Measurements from ENCODE around the gene MEIS2.

The MEIS2 gene

DNA sequence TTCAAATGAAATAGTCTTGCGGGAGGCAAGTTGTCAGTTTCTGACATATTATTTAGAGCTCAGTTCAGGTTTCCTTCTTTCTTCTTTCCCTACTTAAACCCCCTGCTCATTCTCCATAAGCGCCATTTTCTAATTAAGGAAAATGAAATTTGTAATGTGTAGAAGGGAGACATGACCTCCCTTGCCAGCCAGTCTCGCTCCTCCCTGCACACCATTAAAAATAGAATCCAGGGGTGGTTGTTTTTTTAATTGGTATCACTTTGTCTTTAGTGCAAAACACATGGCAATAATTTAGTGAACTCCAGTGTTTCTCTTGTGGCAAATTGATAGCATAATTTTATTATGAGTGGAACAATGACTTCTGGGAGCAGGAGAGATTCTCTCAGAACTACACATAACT lies 160.1 kb downstream of the MEIS2 start:
- POLR2A ChIA-PET: no interaction called here

DNA sequence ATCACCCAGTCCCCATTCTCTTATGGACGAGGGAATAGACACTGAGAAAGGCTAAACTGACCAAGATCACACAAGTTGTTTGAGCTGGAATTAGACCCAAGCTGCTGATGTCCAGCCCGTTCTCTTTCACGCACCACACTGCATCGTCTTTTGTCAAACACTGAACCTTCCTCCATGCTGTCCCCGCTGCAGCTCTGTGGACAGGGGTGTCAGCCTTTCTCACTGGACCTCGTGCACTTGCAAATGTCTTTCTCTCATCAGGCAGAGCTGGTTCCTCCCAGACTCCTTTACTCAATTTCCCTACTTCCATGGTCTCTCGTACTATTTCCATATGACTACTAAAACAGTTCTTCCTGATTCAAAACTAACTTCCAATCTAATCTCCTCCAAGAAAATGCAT lies 161.6 kb downstream of the MEIS2 start:
- no peak for DNase-seq (ENCODE audit: extremely low spot score)
- TF ChIP-seq, protein P1, sequence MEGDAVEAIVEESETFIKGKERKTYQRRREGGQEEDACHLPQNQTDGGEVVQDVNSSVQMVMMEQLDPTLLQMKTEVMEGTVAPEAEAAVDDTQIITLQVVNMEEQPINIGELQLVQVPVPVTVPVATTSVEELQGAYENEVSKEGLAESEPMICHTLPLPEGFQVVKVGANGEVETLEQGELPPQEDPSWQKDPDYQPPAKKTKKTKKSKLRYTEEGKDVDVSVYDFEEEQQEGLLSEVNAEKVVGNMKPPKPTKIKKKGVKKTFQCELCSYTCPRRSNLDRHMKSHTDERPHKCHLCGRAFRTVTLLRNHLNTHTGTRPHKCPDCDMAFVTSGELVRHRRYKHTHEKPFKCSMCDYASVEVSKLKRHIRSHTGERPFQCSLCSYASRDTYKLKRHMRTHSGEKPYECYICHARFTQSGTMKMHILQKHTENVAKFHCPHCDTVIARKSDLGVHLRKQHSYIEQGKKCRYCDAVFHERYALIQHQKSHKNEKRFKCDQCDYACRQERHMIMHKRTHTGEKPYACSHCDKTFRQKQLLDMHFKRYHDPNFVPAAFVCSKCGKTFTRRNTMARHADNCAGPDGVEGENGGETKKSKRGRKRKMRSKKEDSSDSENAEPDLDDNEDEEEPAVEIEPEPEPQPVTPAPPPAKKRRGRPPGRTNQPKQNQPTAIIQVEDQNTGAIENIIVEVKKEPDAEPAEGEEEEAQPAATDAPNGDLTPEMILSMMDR (IDR thresholded peaks at IDR 0.05; ENCODE audit: control extremely low read depth, extremely low read depth, low read depth, missing control alignments): no peak
- ChIA-PET CTCF (interaction anchor here (1.2 to 1.4 kb wide), 3 partner anchors 17 to 22 kb away, joined by 3 to 7 read pairs (median 3); no protein-coding TSS in a partner anchor), POLR2A (no interaction called here)

More for the DNA sequence above, 160.1 kb downstream of the MEIS2 start:
- DNase-seq (ENCODE audit: extremely low spot score): no peak
- TF ChIP-seq, protein P1 (IDR thresholded peaks at IDR 0.05; ENCODE audit: control extremely low read depth, extremely low read depth, low read depth, missing control alignments): no peak
- CTCF ChIA-PET: interaction anchor here (1.0 kb wide), 1 partner anchor 46 kb away, joined by 3 read pairs; no protein-coding TSS in a partner anchor

DNA sequence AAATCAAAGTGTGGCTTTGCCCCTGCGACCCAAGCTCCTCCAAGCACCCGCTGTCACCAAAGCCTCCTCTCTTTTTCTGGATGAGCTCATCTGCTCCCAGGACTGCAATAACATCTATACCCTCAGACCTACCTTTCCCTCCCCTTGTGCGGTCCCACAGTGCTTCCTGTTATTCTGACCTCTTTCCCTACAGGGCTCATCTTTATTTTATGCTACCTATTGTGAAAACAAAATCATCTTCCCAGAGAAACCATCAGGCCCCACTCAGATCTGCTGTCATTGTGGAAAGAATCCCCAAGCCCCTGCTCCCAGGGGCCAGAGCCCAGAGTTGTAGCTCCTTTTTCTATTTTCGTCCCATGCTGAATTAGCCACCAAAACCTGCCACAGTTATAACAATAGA lies 162.2 kb downstream of the MEIS2 start:
- TF ChIP-seq, protein P1 (IDR thresholded peaks at IDR 0.05; ENCODE audit: control extremely low read depth, extremely low read depth, low read depth, missing control alignments): no peak
- POLR2A ChIA-PET: no interaction called here
- no peak for DNase-seq (ENCODE audit: extremely low spot score)
- CTCF ChIA-PET: interaction anchor here (1.2 to 1.4 kb wide), 3 partner anchors 16 to 23 kb away, joined by 3 to 7 read pairs (median 3); no protein-coding TSS in a partner anchor

DNA sequence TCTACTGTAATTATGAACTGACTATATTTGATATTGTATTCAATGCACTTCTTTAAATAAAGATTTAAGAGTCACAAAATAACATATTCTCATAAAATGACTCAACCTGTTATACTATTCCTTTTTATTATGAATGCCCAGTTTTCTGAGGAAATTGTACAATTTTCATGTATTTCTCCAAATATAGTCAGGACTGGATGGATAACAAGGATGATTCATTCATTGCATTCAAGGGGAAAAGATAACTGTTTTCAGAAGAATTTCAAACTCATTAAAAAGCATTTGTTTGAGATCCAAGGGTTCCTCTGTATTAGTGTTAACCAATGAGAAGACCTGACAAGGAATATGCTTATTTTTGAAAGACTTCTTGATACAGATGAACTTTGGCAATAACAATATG lies 163.7 kb downstream of the MEIS2 start:
- POLR2A ChIA-PET: no interaction called here
- CTCF ChIA-PET: no interaction called here
- no peak for DNase-seq (ENCODE audit: extremely low spot score)
- TF ChIP-seq, protein P1 (IDR thresholded peaks at IDR 0.05; ENCODE audit: control extremely low read depth, extremely low read depth, low read depth, missing control alignments): no peak

DNA sequence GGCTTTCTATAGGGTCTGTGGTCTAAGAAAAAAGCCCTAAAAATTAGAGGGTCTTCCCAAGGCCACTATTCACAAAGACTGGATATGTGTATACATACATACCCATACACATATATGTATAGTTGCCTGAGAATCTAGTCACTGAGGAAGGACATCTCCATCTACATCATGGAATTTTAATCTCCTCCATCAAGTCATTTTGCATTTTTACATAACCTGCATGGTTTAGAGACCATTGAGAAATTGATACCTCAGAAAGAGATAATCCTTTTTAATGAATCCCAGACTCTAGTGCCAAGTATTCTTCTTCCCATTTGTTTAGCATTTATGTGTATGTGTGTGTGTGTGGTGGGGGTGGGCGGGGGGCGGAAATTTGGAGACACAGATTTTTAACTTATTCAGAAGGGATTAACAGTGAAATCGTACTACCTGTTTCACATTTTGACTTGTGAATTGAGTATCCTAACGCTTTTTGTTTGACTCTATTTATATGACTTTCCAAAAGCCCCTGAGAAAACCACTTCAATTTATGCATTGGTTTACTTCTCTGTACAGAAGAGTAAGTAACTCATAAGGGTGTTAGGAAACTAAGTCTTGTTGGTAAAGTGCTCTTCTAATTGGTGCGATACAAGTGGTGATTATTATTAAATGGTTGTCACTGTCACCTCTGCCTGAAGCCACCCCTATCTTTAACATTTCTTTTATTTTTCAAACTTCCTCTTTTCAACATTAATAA lies 166.9 kb downstream of the MEIS2 start:
- no peak for DNase-seq (ENCODE audit: extremely low spot score)
- ChIA-PET CTCF (interaction anchor here (1.1 kb wide), 1 partner anchor 8 kb away, joined by 3 read pairs; no protein-coding TSS in a partner anchor), POLR2A (no interaction called here)
- TF ChIP-seq, protein P1 (IDR thresholded peaks at IDR 0.05; ENCODE audit: control extremely low read depth, extremely low read depth, low read depth, missing control alignments): no peak

DNA sequence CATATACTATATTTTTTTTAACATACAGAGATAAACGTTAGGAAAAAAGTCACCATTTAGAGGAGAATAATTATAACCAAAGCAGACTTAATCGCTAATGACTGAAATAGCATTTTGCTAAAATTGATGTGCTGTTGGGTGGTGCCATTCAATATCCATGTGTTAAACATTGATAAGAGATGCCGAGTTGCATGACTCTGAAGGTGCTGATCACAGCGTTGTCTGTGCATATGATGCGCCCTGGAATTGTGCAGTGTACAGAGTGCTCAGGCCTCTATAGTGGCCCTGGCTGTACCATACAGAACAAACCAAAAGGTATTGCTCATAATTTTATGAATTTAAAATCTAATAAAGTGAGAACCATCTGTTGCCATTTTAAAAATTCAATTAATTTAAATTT lies 168.3 kb downstream of the MEIS2 start:
- no peak for DNase-seq (ENCODE audit: extremely low spot score)
- TF ChIP-seq, protein P1 (IDR thresholded peaks at IDR 0.05; ENCODE audit: control extremely low read depth, extremely low read depth, low read depth, missing control alignments): no peak
- ChIA-PET CTCF (no interaction called here), POLR2A (no interaction called here)

Data from GM10248 (cell line).